Activated naive CD4-positive, alpha-beta T cell treated with anti-CD3 and anti-CD28 coated beads for 36 hours (primary cell): ENCODE data around the gene IL1RL2. TPM values are rescaled to one million over a fixed set of nuclear protein-coding genes. Genes with fewer than 3 reads are reported as not detected.

Experiments used
- CTCF ChIA-PET: fragments of 350-600 bp; sonication (Branson Sonifier 250); formaldehyde crosslinking; loops from one replicate; lab custom pipeline; 2021; ENCODE audit warnings: antibody characterized with exemption; lab: Charles Lee
- DNase-seq: peaks from one replicate; pipeline ENCODE4 v3.0.0-alpha.2; 2020
- H3K27ac Mint-ChIP-seq: one replicate; pipeline ENCODE4 v1.8.0; 2021; ENCODE audit warnings: mild to moderate bottlenecking, mixed read lengths
- H3K27me3 Mint-ChIP-seq: one replicate; pipeline ENCODE4 v1.8.0; 2021; ENCODE audit warnings: low read depth, mixed read lengths
- H3K36me3 Mint-ChIP-seq: one replicate; pipeline ENCODE4 v1.8.0; 2021; ENCODE audit warnings: low read depth, mixed read lengths
- H3K4me1 Mint-ChIP-seq: one replicate; pipeline ENCODE4 v1.8.0; 2021; ENCODE audit warnings: low read depth, mixed read lengths
- H3K4me3 Mint-ChIP-seq: one replicate; pipeline ENCODE4 v1.8.0; 2021; ENCODE audit warnings: mild to moderate bottlenecking, moderate library complexity, mixed read lengths
- H3K9me3 Mint-ChIP-seq: one replicate; pipeline ENCODE4 v1.8.0; 2021; ENCODE audit warnings: mixed read lengths
- intact Hi-C: fragments of 100-400 bp; cut with micrococcal nuclease; formaldehyde crosslinking; loops from one replicate; pipeline ENCODE4 v1.15.1; 2023
- total RNA-seq, 2 experiments: library from RNA; stranded (reverse); gene quantifications; one replicate each; pipeline ENCODE4 v1.2.3, GENCODE V29; 2021

Gene IL1RL2
- total RNA-seq, 2 experiments from 2014 or later = 0.30 to 0.91 TPM

GRCh38 chr2:102250278-102250821, 63.5 kb downstream of the IL1RL2 start:
- intact Hi-C loops = no loop called here
- H3K27me3 Mint-ChIP-seq = peaks cover 3% of the 10 kb centered on the region
- no peak overlapping the region for H3K4me3 Mint-ChIP-seq
- H3K36me3 Mint-ChIP-seq = no peaks in the 10 kb centered on the region
- CTCF ChIA-PET = interaction anchor here (0.8 to 4.8 kb wide), 9 partner anchors 10 to 367 kb away, joined by 3 to 57 read pairs (median 5); no protein-coding TSS in a partner anchor
- H3K27ac Mint-ChIP-seq = no peak overlapping the region
- H3K9me3 Mint-ChIP-seq = no peaks in the 10 kb centered on the region
- H3K4me1 Mint-ChIP-seq = peaks cover 34% of the 10 kb centered on the region
- no peak for DNase-seq

- DNase-seq = peak; percentile 82
- Mint-ChIP-seq H3K27me3 (peaks cover 3% of the 10 kb centered on the region), H3K4me1 (peaks cover 37% of the 10 kb centered on the region), H3K36me3 (no peaks in the 10 kb centered on the region), H3K9me3 (peaks cover 2% of the 10 kb centered on the region), H3K27ac (peak overlapping the region; percentile 69), H3K4me3 (peak overlapping the region; percentile 77)
- intact Hi-C loops = no loop called here
- CTCF ChIA-PET = interaction anchor here (0.6 to 4.8 kb wide), 28 partner anchors 11 to 368 kb away, joined by 3 to 57 read pairs (median 4); partner anchors contain the start of gene IL18R1
Observed at GRCh38 chr2:102251042-102251848, 64.4 kb downstream of the IL1RL2 start.

- H3K4me1 Mint-ChIP-seq = peaks cover 43% of the 10 kb centered on the region
- peaks cover 3% of the 10 kb centered on the region for H3K27me3 Mint-ChIP-seq
- H3K27ac Mint-ChIP-seq = no peak overlapping the region
- no peak for DNase-seq
- CTCF ChIA-PET = interaction anchor here (0.6 to 4.8 kb wide), 26 partner anchors 10 to 368 kb away, joined by 3 to 57 read pairs (median 4); partner anchors contain the start of gene IL18R1
- intact Hi-C loops = loop anchor here (2.0 kb wide), 1 partner anchor 31 kb away; no protein-coding TSS in a partner anchor
- no peak overlapping the region for H3K4me3 Mint-ChIP-seq
- H3K9me3 Mint-ChIP-seq = peaks cover 2% of the 10 kb centered on the region
- no peaks in the 10 kb centered on the region for H3K36me3 Mint-ChIP-seq
Observed at GRCh38 chr2:102251849-102252203, 65.0 kb downstream of the IL1RL2 start.

GRCh38 chr2:102252236-102252635, 65.4 kb downstream of the IL1RL2 start:
- no peak overlapping the region for H3K4me3 Mint-ChIP-seq
- intact Hi-C loops = loop anchor here (2.0 kb wide), 1 partner anchor 31 kb away; no protein-coding TSS in a partner anchor
- H3K36me3 Mint-ChIP-seq = no peaks in the 10 kb centered on the region
- peaks cover 3% of the 10 kb centered on the region for H3K27me3 Mint-ChIP-seq
- H3K9me3 Mint-ChIP-seq = peaks cover 2% of the 10 kb centered on the region
- DNase-seq = no peak
- CTCF ChIA-PET = interaction anchor here (0.6 to 4.8 kb wide), 24 partner anchors 10 to 369 kb away, joined by 3 to 57 read pairs (median 4); partner anchors contain the start of gene IL18R1
- H3K4me1 Mint-ChIP-seq = peaks cover 47% of the 10 kb centered on the region
- H3K27ac Mint-ChIP-seq = peak overlapping the region; percentile 70

- no peak overlapping the region for H3K4me3 Mint-ChIP-seq
- peaks cover 2% of the 10 kb centered on the region for H3K9me3 Mint-ChIP-seq
Observed at GRCh38 chr2:102253140-102253752, 66.4 kb downstream of the IL1RL2 start.

GRCh38 chr2:102253753-102254150, 66.9 kb downstream of the IL1RL2 start:
- peaks cover 4% of the 10 kb centered on the region for H3K9me3 Mint-ChIP-seq
- H3K4me1 Mint-ChIP-seq = peaks cover 61% of the 10 kb centered on the region
- peaks cover 2% of the 10 kb centered on the region for H3K36me3 Mint-ChIP-seq
- H3K27ac Mint-ChIP-seq = peak overlapping the region; percentile 70
- H3K27me3 Mint-ChIP-seq = peaks cover 3% of the 10 kb centered on the region
- no peak overlapping the region for H3K4me3 Mint-ChIP-seq
- CTCF ChIA-PET = interaction anchor here (0.6 to 4.8 kb wide), 12 partner anchors 13 to 370 kb away, joined by 3 to 57 read pairs (median 3); no protein-coding TSS in a partner anchor
- intact Hi-C loops = loop anchor here (1.0 to 2.0 kb wide), 9 partner anchors 29 to 196 kb away; no protein-coding TSS in a partner anchor
- DNase-seq = no peak

More at GRCh38 chr2:102253140-102253752, 66.4 kb downstream of the IL1RL2 start:
- peak; percentile 64 for DNase-seq
- Mint-ChIP-seq H3K4me1 (peaks cover 57% of the 10 kb centered on the region), H3K27ac (peak overlapping the region; percentile 70), H3K27me3 (peaks cover 3% of the 10 kb centered on the region), H3K36me3 (no peaks in the 10 kb centered on the region)
- intact Hi-C loops = loop anchor here (1.0 to 2.0 kb wide), 9 partner anchors 30 to 196 kb away; no protein-coding TSS in a partner anchor
- CTCF ChIA-PET = interaction anchor here (0.8 to 4.8 kb wide), 13 partner anchors 13 to 369 kb away, joined by 3 to 57 read pairs (median 3); partner anchors contain the start of gene IL18R1

GRCh38 chr2:102256276-102256675, 69.5 kb downstream of the IL1RL2 start:
- CTCF ChIA-PET = interaction anchor here (0.9 kb wide), 1 partner anchor 100 kb away, joined by 3 read pairs; no protein-coding TSS in a partner anchor
- DNase-seq = no peak
- peaks cover 2% of the 10 kb centered on the region for H3K36me3 Mint-ChIP-seq
- H3K4me3 Mint-ChIP-seq = no peak overlapping the region
- H3K9me3 Mint-ChIP-seq = peaks cover 4% of the 10 kb centered on the region
- intact Hi-C loops = loop anchor here (5.0 kb wide), 2 partner anchors 481 to 539 kb away; a partner anchor contains a TSS
- H3K27ac Mint-ChIP-seq = no peak overlapping the region
- no peaks in the 10 kb centered on the region for H3K27me3 Mint-ChIP-seq
- peaks cover 66% of the 10 kb centered on the region for H3K4me1 Mint-ChIP-seq

GRCh38 chr2:102256874-102257462, 70.1 kb downstream of the IL1RL2 start:
- H3K4me3 Mint-ChIP-seq = no peak overlapping the region

GRCh38 chr2:102258025-102258385, 71.2 kb downstream of the IL1RL2 start:
- Mint-ChIP-seq H3K4me1 (peaks cover 50% of the 10 kb centered on the region), H3K27ac (peak overlapping the region; percentile 95), H3K36me3 (peaks cover 2% of the 10 kb centered on the region), H3K4me3 (no peak overlapping the region), H3K27me3 (no peaks in the 10 kb centered on the region), H3K9me3 (peaks cover 4% of the 10 kb centered on the region)
- intact Hi-C loops = loop anchor here (1.0 to 5.0 kb wide), 15 partner anchors 37 to 1006 kb away; partner anchors contain the start of gene CNOT11
- DNase-seq = peak; percentile 40
- CTCF ChIA-PET = interaction anchor here (1.1 to 1.7 kb wide), 4 partner anchors 17 to 237 kb away, joined by 3 to 6 read pairs (median 4); no protein-coding TSS in a partner anchor

More at GRCh38 chr2:102256874-102257462, 70.1 kb downstream of the IL1RL2 start:
- intact Hi-C loops = loop anchor here (5.0 kb wide), 2 partner anchors 480 to 540 kb away; a partner anchor contains a TSS
- Mint-ChIP-seq H3K36me3 (peaks cover 2% of the 10 kb centered on the region), H3K4me1 (peaks cover 61% of the 10 kb centered on the region), H3K27me3 (no peaks in the 10 kb centered on the region), H3K9me3 (peaks cover 4% of the 10 kb centered on the region), H3K27ac (peak overlapping the region; percentile 95)
- CTCF ChIA-PET = interaction anchor here (1.1 to 1.7 kb wide), 4 partner anchors 16 to 236 kb away, joined by 3 to 6 read pairs (median 4); no protein-coding TSS in a partner anchor
- no peak for DNase-seq

GRCh38 chr2:102258386-102259074, 71.7 kb downstream of the IL1RL2 start:
- Mint-ChIP-seq H3K27ac (peak overlapping the region; percentile 95), H3K36me3 (peaks cover 2% of the 10 kb centered on the region), H3K9me3 (peaks cover 4% of the 10 kb centered on the region), H3K27me3 (no peaks in the 10 kb centered on the region), H3K4me3 (no peak overlapping the region), H3K4me1 (peaks cover 46% of the 10 kb centered on the region)
- intact Hi-C loops = loop anchor here (1.0 to 5.0 kb wide), 15 partner anchors 37 to 1006 kb away; partner anchors contain the start of gene CNOT11
- DNase-seq = peak; percentile 71
- CTCF ChIA-PET = interaction anchor here (1.1 to 1.7 kb wide), 3 partner anchors 18 to 238 kb away, joined by 4 to 6 read pairs (median 5); no protein-coding TSS in a partner anchor
